HEK293T (cell line): ENCODE results near the gene UBR3.

ENCODE experiments used
- ARNT ChIP-seq: fragments of 450-650 bp; IDR thresholded peaks from 2 replicates; pipeline ENCODE4 v1.6.1; 2017; ENCODE audit warnings: mild to moderate bottlenecking
- BHLHE40 ChIP-seq: fragments of 450-650 bp; IDR thresholded peaks from 2 replicates; pipeline ENCODE4 v1.6.1; 2016; ENCODE audit warnings: mild to moderate bottlenecking, moderate library complexity, borderline replicate concordance
- ELF4 ChIP-seq: fragments of 450-650 bp; IDR thresholded peaks from 2 replicates; pipeline ENCODE4 v1.6.1; 2017; ENCODE audit warnings: antibody characterized with exemption
- FOXK2 ChIP-seq: fragments of 450-650 bp; IDR thresholded peaks from 2 replicates; pipeline ENCODE4 v1.6.1; 2016; ENCODE audit warnings: mild to moderate bottlenecking
- FOXM1 ChIP-seq: fragments of 450-650 bp; IDR thresholded peaks from 2 replicates; pipeline ENCODE4 v1.6.1; 2017; ENCODE audit warnings: mild to moderate bottlenecking, borderline replicate concordance
- L3MBTL2 ChIP-seq: fragments of 450-650 bp; conservative IDR thresholded peaks from 2 replicates; pipeline ENCODE4 v1.6.1; 2016; ENCODE audit warnings: mild to moderate bottlenecking
- SP1 ChIP-seq: fragments of 450-650 bp; IDR thresholded peaks from 2 replicates; pipeline ENCODE4 v1.6.1; 2017
- SUZ12 ChIP-seq: fragments of 450-650 bp; IDR thresholded peaks from 2 replicates; pipeline ENCODE4 v1.6.1; 2016; ENCODE audit warnings: mild to moderate bottlenecking
- TF ChIP-seq, protein P1 (sequence below): fragments of 450-650 bp; IDR thresholded peaks from 2 replicates; pipeline ENCODE4 v1.6.1; 2016

GRCh38 chr2:170101789-170102188 lies 274.5 kb downstream of the UBR3 start:
- no peak for TF ChIP-seq SP1
- no peak for TF ChIP-seq BHLHE40
- no peak for TF ChIP-seq FOXM1
- no peak for TF ChIP-seq ELF4
- TF ChIP-seq ARNT, result no peak
- TF ChIP-seq SUZ12, result no peak
- TF ChIP-seq, protein P1, sequence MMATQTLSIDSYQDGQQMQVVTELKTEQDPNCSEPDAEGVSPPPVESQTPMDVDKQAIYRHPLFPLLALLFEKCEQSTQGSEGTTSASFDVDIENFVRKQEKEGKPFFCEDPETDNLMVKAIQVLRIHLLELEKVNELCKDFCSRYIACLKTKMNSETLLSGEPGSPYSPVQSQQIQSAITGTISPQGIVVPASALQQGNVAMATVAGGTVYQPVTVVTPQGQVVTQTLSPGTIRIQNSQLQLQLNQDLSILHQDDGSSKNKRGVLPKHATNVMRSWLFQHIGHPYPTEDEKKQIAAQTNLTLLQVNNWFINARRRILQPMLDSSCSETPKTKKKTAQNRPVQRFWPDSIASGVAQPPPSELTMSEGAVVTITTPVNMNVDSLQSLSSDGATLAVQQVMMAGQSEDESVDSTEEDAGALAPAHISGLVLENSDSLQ, result no peak
- TF ChIP-seq L3MBTL2, result no peak
- no peak for TF ChIP-seq FOXK2
